ENCODE results near the gene HSD3B2.

GRCh38 chr1:119375366-119375765 lies 39.6 kb upstream of the HSD3B2 start:
- no peak for TF ChIP-seq CTCF (IDR thresholded peaks at IDR 0.05)
- TF ChIP-seq POLR2A (IDR thresholded peaks at IDR 0.05): no peak

Measured in stomach (tissue), 4 donors.